SK-N-SH (cell line): ENCODE data around the gene SCD. TPM values are rescaled to one million over a fixed set of nuclear protein-coding genes. Genes with fewer than 3 reads are reported as not detected.

Experiments used
- CTCF ChIA-PET: fragments of 300-600, 350-600 bp; formaldehyde crosslinking; extraction: SDS; loops from one replicate; lab custom pipeline; 2021; lab: Yijun Ruan, JAX
- POLR2A ChIA-PET: fragments of 350-600 bp; sonication (Branson Sonifier 250); formaldehyde crosslinking; extraction: SDS; loops from one replicate; lab custom pipeline; 2020; ENCODE audit warnings: antibody characterized with exemption, inconsistent platforms; lab: Yijun Ruan, JAX
- DNase-seq: peaks from one replicate; pipeline ENCODE4 v3.0.0; 2012
- H2AFZ ChIP-seq: fragments of 200-600 bp; sonication (generic); 2 replicates; pipeline ENCODE4 v1.8.1; 2016; ENCODE audit warnings: antibody characterized with exemption, mild to moderate bottlenecking, low read depth
- H3F3A ChIP-seq: fragments of 200-600 bp; sonication (generic); replicated peaks from 2 replicates; pipeline ENCODE3; 2016; ENCODE audit warnings: antibody characterized with exemption, mild to moderate bottlenecking; ENCODE audit not compliant: insufficient read depth
- H3K27ac ChIP-seq, 2 experiments: fragments of 200-500 bp in 1 of 2; fragments of 200-600 bp in 1 of 2; sonication (Bioruptor generic) in 1 of 2; sonication (generic), shearing (Covaris generic) in 1 of 2; 2 replicates each; pipeline versions ENCODE4 v1.5.1 to v1.6.1; 2014 to 2016; ENCODE audit warnings: low read depth in 2 of 2, inconsistent platforms in 1 of 2, low read length in 1 of 2, mild to moderate bottlenecking in 1 of 2, mixed read lengths in 1 of 2
- H3K27me3 ChIP-seq: fragments of 200-600 bp; sonication (generic), shearing (Covaris generic); 2 replicates; pipeline ENCODE4 v1.6.1; 2016; ENCODE audit warnings: mixed run types; ENCODE audit not compliant: insufficient read depth
- H3K36me3 ChIP-seq, 2 experiments: fragments of 200-500 bp in 1 of 2; fragments of 200-600 bp in 1 of 2; sonication (Bioruptor generic) in 1 of 2; sonication (generic) in 1 of 2; replicated peaks in 1 of 2; 2 replicates each; pipeline versions ENCODE3 to v1.5.1; 2014 to 2016; ENCODE audit warnings: low read length in 1 of 2, mild to moderate bottlenecking in 1 of 2; ENCODE audit not compliant: insufficient read depth in 2 of 2, control insufficient read depth in 1 of 2
- H3K4me1 ChIP-seq, 2 experiments: fragments of 200-500 bp in 1 of 2; fragments of 200-600 bp in 1 of 2; sonication (Bioruptor generic) in 1 of 2; sonication (generic), shearing (Covaris generic) in 1 of 2; 2 replicates each; pipeline versions ENCODE4 v1.5.1 to v1.6.1; 2014 to 2016; ENCODE audit warnings: low read depth in 1 of 2, low read length in 1 of 2, mixed run types in 1 of 2; ENCODE audit not compliant: insufficient read depth in 2 of 2, control insufficient read depth in 1 of 2
- H3K4me2 ChIP-seq: fragments of 200-600 bp; sonication (generic), shearing (Covaris generic); 2 replicates; pipeline ENCODE4 v1.6.1; 2017; ENCODE audit warnings: mixed run types
- H3K4me3 ChIP-seq, 2 experiments: fragments of 200-500 bp in 1 of 2; fragments of 200-600 bp in 1 of 2; sonication (Bioruptor generic) in 1 of 2; sonication (generic), shearing (Covaris generic) in 1 of 2; 2 replicates each; pipeline versions ENCODE4 v1.5.1 to v1.8.1; 2014 to 2016; ENCODE audit warnings: low read depth in 2 of 2, inconsistent platforms in 1 of 2, low read length in 1 of 2, mild to moderate bottlenecking in 1 of 2, mixed read lengths in 1 of 2, moderate library complexity in 1 of 2
- H3K79me2 ChIP-seq: fragments of 200-600 bp; sonication (generic); 2 replicates; pipeline ENCODE4 v1.8.1; 2017; ENCODE audit warnings: mild to moderate bottlenecking; ENCODE audit not compliant: insufficient read depth
- H3K9ac ChIP-seq: fragments of 200-600 bp; sonication (generic); 2 replicates; pipeline ENCODE4 v1.6.1; 2017; ENCODE audit warnings: mixed run types
- H3K9me2 ChIP-seq: fragments of 200-600 bp; sonication (generic); 2 replicates; pipeline ENCODE4 v1.6.1; 2017; ENCODE audit warnings: mixed run types
- H3K9me3 ChIP-seq: fragments of 200-600 bp; sonication (generic); 2 replicates; pipeline ENCODE4 v1.6.1; 2017; ENCODE audit warnings: mixed run types, mild to moderate bottlenecking, moderate library complexity
- H4K20me1 ChIP-seq: fragments of 200-600 bp; sonication (generic); 2 replicates; pipeline ENCODE4 v1.6.1; 2017; ENCODE audit warnings: mild to moderate bottlenecking, mixed run types; ENCODE audit not compliant: insufficient read depth
- CHD2 ChIP-seq: fragments of 150-350 bp; IDR thresholded peaks from 2 replicates; pipeline ENCODE4 v1.6.1; 2018; ENCODE audit warnings: low read length; ENCODE audit not compliant: partially characterized antibody
- CTCF ChIP-seq: fragments of 200-600 bp; sonication (generic); IDR thresholded peaks from 2 replicates; pipeline ENCODE4 v1.6.1; 2017; ENCODE audit warnings: antibody characterized with exemption, mild to moderate bottlenecking, moderate library complexity
- ELF1 ChIP-seq: IDR thresholded peaks from 2 replicates; pipeline ENCODE4 v1.4.0; 2012
- EZH2phosphoT487 ChIP-seq: fragments of 200-600 bp; sonication (generic); IDR thresholded peaks from 2 replicates; pipeline ENCODE4 v1.6.1; 2017; ENCODE audit warnings: low read depth, mixed run types, mild to moderate bottlenecking, antibody characterized with exemption, moderate library complexity, borderline replicate concordance
- FOSL2 ChIP-seq: IDR thresholded peaks from 2 replicates; pipeline ENCODE4 v1.4.0; 2012; ENCODE audit warnings: low read depth, mild to moderate bottlenecking, moderate library complexity, borderline replicate concordance
- GABPA ChIP-seq: IDR thresholded peaks from 2 replicates; pipeline ENCODE4 v1.4.0; 2012; ENCODE audit warnings: low read depth, mild to moderate bottlenecking
- GATA2 ChIP-seq: sonication (generic); formaldehyde crosslinking; IDR thresholded peaks from 2 replicates; pipeline ENCODE4 v1.5.0; 2020; ENCODE audit warnings: mild to moderate bottlenecking, missing genetic modification reagents
- IRF3 ChIP-seq: fragments of 150-350 bp; IDR thresholded peaks from 2 replicates; pipeline ENCODE4 v1.6.1; 2016; ENCODE audit warnings: mild to moderate bottlenecking, low read depth, low read length
- JUND ChIP-seq: IDR thresholded peaks from 2 replicates; pipeline ENCODE4 v1.4.0; 2012
- MEF2A ChIP-seq: IDR thresholded peaks from 2 replicates; pipeline ENCODE4 v1.4.0; 2012; ENCODE audit warnings: low read depth, borderline replicate concordance
- RAD21 ChIP-seq: IDR thresholded peaks from 2 replicates; pipeline ENCODE4 v1.6.1; 2012; ENCODE audit warnings: mild to moderate bottlenecking, low read length
- REST ChIP-seq: IDR thresholded peaks from 2 replicates; pipeline ENCODE4 v1.6.1; 2012; ENCODE audit warnings: mild to moderate bottlenecking, low read depth, low read length, moderate library complexity
- RXRA ChIP-seq: IDR thresholded peaks from 2 replicates; pipeline ENCODE4 v1.4.0; 2012; ENCODE audit warnings: low read depth, mild to moderate bottlenecking, borderline replicate concordance
- SIN3A ChIP-seq: IDR thresholded peaks from 2 replicates; pipeline ENCODE4 v1.6.1; 2012; ENCODE audit warnings: low read depth, mild to moderate bottlenecking, low read length, moderate library complexity, borderline replicate concordance
- SMC3 ChIP-seq: IDR thresholded peaks from 2 replicates; pipeline ENCODE4 v1.6.1; 2012; ENCODE audit warnings: low read depth, low read length, improper control_type of control experiment
- TCF12 ChIP-seq: IDR thresholded peaks from 2 replicates; pipeline ENCODE4 v1.4.0; 2012
- USF1 ChIP-seq: IDR thresholded peaks from 2 replicates; pipeline ENCODE4 v1.4.0; 2012; ENCODE audit warnings: low read depth, borderline replicate concordance
- YY1 ChIP-seq: IDR thresholded peaks from 2 replicates; pipeline ENCODE4 v1.4.0; 2012; ENCODE audit warnings: low read depth, mild to moderate bottlenecking
- WGBS: methylation state at CpG from one replicate; pipeline ENCODE4 v1.1.6; 2017; ENCODE audit warnings: low lambda C conversion rate; 5-methylcytosine and 5-hydroxymethylcytosine counted together
- polyA plus RNA-seq, 3 experiments: library from polyadenylated mRNA; depleted of rRNA; stranded (reverse); fragments of >200 nt; gene quantifications; 2 replicates each; pipeline ENCODE4 v1.2.3, GENCODE V29; 2012

The SCD gene
- polyA plus RNA-seq, 1 of the 3 experiments (the other 2 are of a cell fraction) = 19.7 TPM

GRCh38 chr10:100306861-100307260 is 40.2 kb upstream of the SCD start:
- no peak overlapping the region for H3K4me2 ChIP-seq
- no peak for TF ChIP-seq EZH2phosphoT487
- TF ChIP-seq JUND = no peak
- TF ChIP-seq ELF1 = no peak
- TF ChIP-seq SMC3 = no peak
- TF ChIP-seq CHD2 = no peak
- no peak for TF ChIP-seq RXRA
- no peaks in the 10 kb centered on the region for H3K79me2 ChIP-seq
- no peaks in the 10 kb centered on the region for H3K36me3 ChIP-seq
- CTCF ChIA-PET = interaction anchor here (1.3 kb wide), 1 partner anchor 127 kb away, joined by 4 read pairs; no protein-coding TSS in a partner anchor
- no peaks in the 10 kb centered on the region for H3F3A ChIP-seq
- 77% methylated on average over 5 of the region's 5 CpGs for WGBS
- no peak overlapping the region for H3K9ac ChIP-seq
- POLR2A ChIA-PET = no interaction called here
- no peaks in the 10 kb centered on the region for H3K9me2 ChIP-seq
- no peak overlapping the region for H3K27ac ChIP-seq
- H4K20me1 ChIP-seq = no peaks in the 10 kb centered on the region
- no peak for DNase-seq
- peaks cover 41% of the 10 kb centered on the region for H3K27me3 ChIP-seq
- H3K9me3 ChIP-seq = no peaks in the 10 kb centered on the region
- H3K4me1 ChIP-seq = no peaks in the 10 kb centered on the region
- H3K4me3 ChIP-seq = no peak overlapping the region
- no peak overlapping the region for H2AFZ ChIP-seq

- H3K4me1 ChIP-seq = no peaks in the 10 kb centered on the region
- no peaks in the 10 kb centered on the region for H3K9me2 ChIP-seq
- H3K9ac ChIP-seq = no peak overlapping the region
- H3K79me2 ChIP-seq = no peaks in the 10 kb centered on the region
- no peak overlapping the region for H3K27ac ChIP-seq
- peaks cover 36% of the 10 kb centered on the region for H3K27me3 ChIP-seq
- TF ChIP-seq IRF3 (no peak), MEF2A (no peak), YY1 (no peak), TCF12 (no peak), GABPA (no peak), RXRA (no peak), RAD21 (no peak), ELF1 (no peak), GATA2 (no peak), SIN3A (no peak), FOSL2 (no peak), CHD2 (no peak), USF1 (no peak), CTCF (no peak), REST (no peak), EZH2phosphoT487 (no peak)
- TF ChIP-seq, all 33 proteins: peak for 0
- ChIA-PET CTCF (interaction anchor here (1.3 kb wide), 1 partner anchor 127 kb away, joined by 4 read pairs; no protein-coding TSS in a partner anchor), POLR2A (no interaction called here)
- Histone ChIP-seq H3F3A (no peaks in the 10 kb centered on the region), H2AFZ (no peak overlapping the region), H3K4me3 (no peak overlapping the region), H4K20me1 (no peaks in the 10 kb centered on the region), H3K9me3 (no peaks in the 10 kb centered on the region), H3K4me2 (no peak overlapping the region), H3K36me3 (no peaks in the 10 kb centered on the region)
- DNase-seq = no peak
- 47% methylated on average over 3 of the region's 3 CpGs for WGBS
These were observed 39.3 kb upstream of the SCD start for GRCh38 chr10:100307684-100308083.
